ENCODE results near the gene VPS52. TPM values are rescaled to one million over a fixed set of nuclear protein-coding genes. Genes with fewer than 3 reads are reported as not detected.

The VPS52 gene
- total RNA-seq, 2 donors from 2014 or later: 37.1 to 40.5 TPM

DNA sequence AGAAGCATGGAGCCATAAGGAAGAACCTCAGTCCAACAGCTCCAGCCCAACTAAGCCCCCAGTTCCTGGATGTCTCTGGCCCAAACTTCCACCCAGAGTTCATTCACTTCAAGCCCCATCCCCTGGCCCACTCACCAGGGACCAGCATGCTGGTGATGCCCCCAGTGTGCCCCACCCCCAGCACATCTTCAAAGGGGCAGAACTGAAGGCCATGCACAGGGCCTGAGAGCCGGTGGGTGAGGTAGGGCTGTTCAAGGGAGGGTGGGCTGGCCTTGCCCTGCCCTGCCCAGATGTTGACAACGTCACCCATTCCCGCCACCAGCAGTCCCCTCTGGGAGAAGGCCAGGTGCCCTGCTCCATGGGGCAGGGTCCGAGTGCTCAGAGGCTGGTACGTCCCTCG, 8.9 kb upstream of the VPS52 start:
- Histone ChIP-seq H3K27ac (peak overlapping the region in 1 of 4 donors; percentile 17), H3K9me3 (no peaks in the 10 kb centered on the region), H3K27me3 (no peaks in the 10 kb centered on the region), H3K36me3 (replicated peaks in 1 of 2; ENCODE audit: insufficient read depth in 1 of 2, low read depth in 2 of 2) (peaks cover 0 to 5% of the 10 kb centered on the region in 2 donors), H3K4me3 (no peak overlapping the region), H3K4me1 (peaks cover 21% of the 10 kb centered on the region)
- DNase-seq: no peak
- WGBS, 2 donors: 82 to 87% methylated on average over 5 to 6 of the region's 6 CpGs
- no peak for ATAC-seq
- intact Hi-C loops (cut with DNase I): no loop called here
- TF ChIP-seq POLR2A (IDR thresholded peaks at IDR 0.05): no peak
- TF ChIP-seq, protein P1, sequence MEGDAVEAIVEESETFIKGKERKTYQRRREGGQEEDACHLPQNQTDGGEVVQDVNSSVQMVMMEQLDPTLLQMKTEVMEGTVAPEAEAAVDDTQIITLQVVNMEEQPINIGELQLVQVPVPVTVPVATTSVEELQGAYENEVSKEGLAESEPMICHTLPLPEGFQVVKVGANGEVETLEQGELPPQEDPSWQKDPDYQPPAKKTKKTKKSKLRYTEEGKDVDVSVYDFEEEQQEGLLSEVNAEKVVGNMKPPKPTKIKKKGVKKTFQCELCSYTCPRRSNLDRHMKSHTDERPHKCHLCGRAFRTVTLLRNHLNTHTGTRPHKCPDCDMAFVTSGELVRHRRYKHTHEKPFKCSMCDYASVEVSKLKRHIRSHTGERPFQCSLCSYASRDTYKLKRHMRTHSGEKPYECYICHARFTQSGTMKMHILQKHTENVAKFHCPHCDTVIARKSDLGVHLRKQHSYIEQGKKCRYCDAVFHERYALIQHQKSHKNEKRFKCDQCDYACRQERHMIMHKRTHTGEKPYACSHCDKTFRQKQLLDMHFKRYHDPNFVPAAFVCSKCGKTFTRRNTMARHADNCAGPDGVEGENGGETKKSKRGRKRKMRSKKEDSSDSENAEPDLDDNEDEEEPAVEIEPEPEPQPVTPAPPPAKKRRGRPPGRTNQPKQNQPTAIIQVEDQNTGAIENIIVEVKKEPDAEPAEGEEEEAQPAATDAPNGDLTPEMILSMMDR (IDR thresholded peaks at IDR 0.05): no peak

DNA sequence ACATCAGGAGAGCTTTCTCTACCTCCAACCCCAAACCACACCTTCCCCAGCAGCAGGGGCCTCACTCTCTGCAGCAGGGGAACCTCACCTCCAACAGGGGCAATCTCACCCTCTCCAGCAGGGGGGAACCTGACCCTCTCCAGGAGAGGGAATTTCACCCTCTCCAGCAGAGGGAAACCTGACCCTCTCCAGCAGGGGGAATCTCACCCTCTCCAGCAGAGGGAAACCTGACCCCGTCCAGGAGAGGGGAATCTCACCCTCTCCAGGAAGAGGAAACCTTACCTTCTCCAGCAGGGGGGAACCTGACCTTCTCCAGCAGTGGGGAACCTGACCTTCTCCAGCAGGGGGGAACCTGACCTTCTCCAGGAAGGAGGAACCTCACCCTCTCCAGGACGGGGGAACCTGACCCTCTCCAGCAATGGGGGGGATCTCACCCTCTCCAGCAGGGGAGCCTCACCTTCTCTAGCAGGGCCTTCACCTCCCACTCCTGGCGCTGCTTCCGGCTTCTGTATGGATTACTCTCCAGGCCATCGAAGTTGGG, 8.4 kb upstream of the VPS52 start:
- Histone ChIP-seq H3K9me3 (no peaks in the 10 kb centered on the region), H3K27me3 (no peaks in the 10 kb centered on the region), H3K36me3 (replicated peaks in 1 of 2; ENCODE audit: insufficient read depth in 1 of 2, low read depth in 2 of 2) (peaks cover 0 to 8% of the 10 kb centered on the region in 2 donors), H3K4me1 (peaks cover 26% of the 10 kb centered on the region), H3K27ac (peak overlapping the region in 1 of 4 donors; percentile 17), H3K4me3 (no peak overlapping the region)
- intact Hi-C loops (cut with DNase I): no loop called here
- TF ChIP-seq, protein P1 (IDR thresholded peaks at IDR 0.05): peak in 5 of 7 experiments; percentile 34 to 63 (median 55)
- no peak for TF ChIP-seq POLR2A (IDR thresholded peaks at IDR 0.05)
- 67% methylated on average over 5 of the region's 5 CpGs; no CpG with 5 or more reads in 1 of the 2 donors for WGBS, 2 donors
- DNase-seq (peak in 1 of 4 donors; percentile 26), ATAC-seq (peak; percentile 25)

DNA sequence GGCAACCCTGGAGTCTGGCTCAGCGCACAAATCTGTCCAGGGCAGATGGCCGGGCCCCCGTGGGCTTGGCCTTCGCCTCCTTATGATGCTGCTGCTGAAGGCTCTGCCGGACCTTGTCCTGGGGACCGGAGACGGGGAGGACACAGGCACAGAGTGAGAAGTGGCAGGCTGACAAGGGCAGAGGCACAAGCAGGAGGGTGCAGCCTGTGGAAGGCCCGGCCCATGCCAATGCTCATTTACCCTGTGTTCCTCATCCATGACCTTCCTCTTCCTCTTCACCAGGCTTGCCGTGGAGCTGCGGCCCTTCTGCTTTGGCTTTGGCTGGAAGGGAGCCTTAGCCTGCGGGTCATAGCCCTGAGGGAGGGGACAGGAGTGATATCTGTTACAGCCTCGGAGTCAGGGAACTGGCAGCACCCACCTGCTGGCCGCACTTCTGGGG, 7.6 kb upstream of the VPS52 start:
- TF ChIP-seq, protein P1 (IDR thresholded peaks at IDR 0.05): no peak
- TF ChIP-seq POLR2A (IDR thresholded peaks at IDR 0.05): no peak
- Histone ChIP-seq H3K9me3 (no peaks in the 10 kb centered on the region), H3K27ac (no peak overlapping the region), H3K4me1 (peaks cover 34% of the 10 kb centered on the region), H3K36me3 (replicated peaks in 1 of 2; ENCODE audit: insufficient read depth in 1 of 2, low read depth in 2 of 2) (peaks cover 0 to 13% of the 10 kb centered on the region in 2 donors), H3K27me3 (no peaks in the 10 kb centered on the region), H3K4me3 (no peak overlapping the region)
- DNase-seq (peak in 1 of 4 donors; percentile 30), ATAC-seq (no peak)
- intact Hi-C loops (cut with DNase I): no loop called here
- 74 to 90% methylated on average over 4 to 13 of the region's 13 CpGs for WGBS, 2 donors

DNA sequence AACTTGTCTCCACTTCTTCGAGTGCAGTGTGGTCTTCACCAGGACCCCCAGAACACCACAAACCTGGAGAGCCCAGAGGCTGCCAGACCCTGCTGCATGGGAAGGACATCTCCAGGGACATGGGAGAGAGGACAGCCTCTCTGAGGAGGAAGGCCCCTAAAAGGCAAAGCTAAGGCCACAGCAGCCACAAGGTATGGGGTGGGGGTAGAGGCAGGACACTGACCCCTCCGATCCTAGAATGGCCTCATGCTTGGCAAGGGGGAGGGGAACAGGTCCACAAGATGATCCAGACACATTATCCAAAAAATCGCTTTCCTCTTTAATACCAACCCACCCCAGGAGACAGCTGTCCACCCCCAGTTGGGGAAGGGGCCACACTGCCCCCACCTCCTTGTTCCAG, 7.1 kb upstream of the VPS52 start:
- Histone ChIP-seq H3K4me3 (no peak overlapping the region), H3K4me1 (peaks cover 38% of the 10 kb centered on the region), H3K36me3 (replicated peaks in 1 of 2; ENCODE audit: insufficient read depth in 1 of 2, low read depth in 2 of 2) (peaks cover 0 to 13% of the 10 kb centered on the region in 2 donors), H3K27ac (no peak overlapping the region), H3K9me3 (no peaks in the 10 kb centered on the region), H3K27me3 (no peaks in the 10 kb centered on the region)
- WGBS, 2 donors: 86% methylated on average over 3 of the region's 3 CpGs
- intact Hi-C loops (cut with DNase I): no loop called here
- DNase-seq: no peak
- no peak for ATAC-seq
- TF ChIP-seq, protein P1 (IDR thresholded peaks at IDR 0.05): no peak
- TF ChIP-seq POLR2A (IDR thresholded peaks at IDR 0.05): no peak

DNA sequence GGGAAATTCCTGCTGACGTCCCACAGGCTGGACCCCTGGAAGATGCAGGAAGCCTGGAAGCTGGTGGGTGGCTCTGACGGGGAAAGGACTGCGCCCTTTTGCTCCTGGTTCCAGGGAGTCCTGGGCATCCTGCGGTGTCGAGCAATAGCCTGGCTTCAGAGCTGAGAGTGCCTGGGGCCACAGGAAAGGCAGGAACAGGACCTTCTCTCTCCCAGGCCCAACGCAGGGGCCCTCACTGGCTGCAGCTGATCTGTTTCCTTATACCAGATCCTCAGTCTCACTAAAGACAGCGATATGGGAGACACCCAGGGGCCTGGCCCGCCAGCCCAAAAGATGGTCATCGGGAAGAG, 6.7 kb upstream of the VPS52 start:
- intact Hi-C loops (cut with DNase I): no loop called here
- Histone ChIP-seq H3K36me3 (replicated peaks in 1 of 2; ENCODE audit: insufficient read depth in 1 of 2, low read depth in 2 of 2) (peaks cover 0 to 13% of the 10 kb centered on the region in 2 donors), H3K9me3 (no peaks in the 10 kb centered on the region)

More for the DNA sequence above, 6.7 kb upstream of the VPS52 start:
- ATAC-seq (no peak), DNase-seq (no peak)
- H3K4me1 ChIP-seq: peaks cover 43% of the 10 kb centered on the region
- H3K4me3 ChIP-seq: no peak overlapping the region
- 75 to 80% methylated on average over 7 to 9 of the region's 9 CpGs for WGBS, 2 donors
- peak overlapping the region in 2 of 4 donors; percentile 80 to 82 for H3K27ac ChIP-seq
- no peaks in the 10 kb centered on the region for H3K27me3 ChIP-seq
- TF ChIP-seq POLR2A (IDR thresholded peaks at IDR 0.05): no peak
- TF ChIP-seq, protein P1 (IDR thresholded peaks at IDR 0.05): no peak

Measured in body of pancreas (tissue), 4 donors.